ENCODE measurements around the gene SERPINB12.

Gene SERPINB12, protein sequence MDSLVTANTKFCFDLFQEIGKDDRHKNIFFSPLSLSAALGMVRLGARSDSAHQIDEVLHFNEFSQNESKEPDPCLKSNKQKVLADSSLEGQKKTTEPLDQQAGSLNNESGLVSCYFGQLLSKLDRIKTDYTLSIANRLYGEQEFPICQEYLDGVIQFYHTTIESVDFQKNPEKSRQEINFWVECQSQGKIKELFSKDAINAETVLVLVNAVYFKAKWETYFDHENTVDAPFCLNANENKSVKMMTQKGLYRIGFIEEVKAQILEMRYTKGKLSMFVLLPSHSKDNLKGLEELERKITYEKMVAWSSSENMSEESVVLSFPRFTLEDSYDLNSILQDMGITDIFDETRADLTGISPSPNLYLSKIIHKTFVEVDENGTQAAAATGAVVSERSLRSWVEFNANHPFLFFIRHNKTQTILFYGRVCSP

DNA sequence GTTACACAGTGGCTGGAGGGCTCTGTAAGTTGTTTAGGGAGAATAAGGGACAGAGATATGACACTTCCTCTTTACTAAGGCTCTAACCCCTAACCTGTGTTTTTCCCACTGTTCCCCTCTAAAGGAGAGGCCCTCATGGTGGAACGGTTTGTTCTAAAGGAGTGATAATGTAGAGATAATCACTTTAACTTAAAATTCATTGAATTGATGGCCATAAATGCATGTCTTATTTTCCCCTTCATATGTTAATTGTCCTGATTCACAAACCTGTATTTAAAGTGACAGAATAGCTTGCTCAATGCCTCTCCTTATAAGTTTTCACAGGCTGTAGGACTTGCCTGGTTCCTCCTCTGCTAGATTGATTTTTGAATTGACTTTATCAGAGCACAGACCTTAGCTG, at the start of gene SERPINB12:
Gene SERPINB12 (plus strand): TSS at position 301 of the 400 bp plus-strand sequence. CDS start 13,791 bp downstream, outside the sequence.
- no peak for DNase-seq

DNA sequence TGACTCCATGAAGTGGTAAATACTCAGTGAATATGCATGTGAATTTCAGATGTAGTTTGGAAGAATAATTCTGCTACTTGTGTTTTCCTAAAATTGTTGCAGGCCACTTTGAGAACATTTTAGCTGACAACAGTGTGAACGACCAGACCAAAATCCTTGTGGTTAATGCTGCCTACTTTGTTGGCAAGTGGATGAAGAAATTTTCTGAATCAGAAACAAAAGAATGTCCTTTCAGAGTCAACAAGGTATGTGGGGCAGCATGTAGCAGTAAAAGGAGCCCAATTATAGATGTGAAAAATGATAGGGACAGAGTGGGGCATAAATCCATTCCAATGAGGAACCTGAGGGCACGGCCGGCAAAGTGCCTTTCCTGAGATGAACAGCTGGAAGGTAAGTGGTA, 49.3 kb upstream of the SERPINB12 start:
- no peak for DNase-seq

DNA sequence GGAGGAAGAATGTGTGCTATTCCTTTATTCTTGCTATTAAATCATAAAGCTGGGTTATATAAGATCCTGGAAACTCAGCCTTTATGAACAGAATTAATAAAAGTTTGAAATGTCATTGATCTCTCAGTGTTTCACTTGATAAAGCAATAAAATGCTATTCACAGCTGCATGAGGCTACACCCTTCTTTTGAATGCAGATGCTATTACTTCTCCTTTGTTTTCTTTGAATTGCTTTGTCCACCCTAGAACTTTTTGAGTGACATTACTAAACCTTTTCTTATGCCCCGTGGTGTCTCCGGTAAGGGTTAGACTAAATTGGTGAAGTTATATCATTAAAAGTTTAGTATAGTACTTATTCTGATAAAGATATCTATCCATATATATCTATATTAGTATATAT, 46.5 kb upstream of the SERPINB12 start:
- DNase-seq: no peak

DNA sequence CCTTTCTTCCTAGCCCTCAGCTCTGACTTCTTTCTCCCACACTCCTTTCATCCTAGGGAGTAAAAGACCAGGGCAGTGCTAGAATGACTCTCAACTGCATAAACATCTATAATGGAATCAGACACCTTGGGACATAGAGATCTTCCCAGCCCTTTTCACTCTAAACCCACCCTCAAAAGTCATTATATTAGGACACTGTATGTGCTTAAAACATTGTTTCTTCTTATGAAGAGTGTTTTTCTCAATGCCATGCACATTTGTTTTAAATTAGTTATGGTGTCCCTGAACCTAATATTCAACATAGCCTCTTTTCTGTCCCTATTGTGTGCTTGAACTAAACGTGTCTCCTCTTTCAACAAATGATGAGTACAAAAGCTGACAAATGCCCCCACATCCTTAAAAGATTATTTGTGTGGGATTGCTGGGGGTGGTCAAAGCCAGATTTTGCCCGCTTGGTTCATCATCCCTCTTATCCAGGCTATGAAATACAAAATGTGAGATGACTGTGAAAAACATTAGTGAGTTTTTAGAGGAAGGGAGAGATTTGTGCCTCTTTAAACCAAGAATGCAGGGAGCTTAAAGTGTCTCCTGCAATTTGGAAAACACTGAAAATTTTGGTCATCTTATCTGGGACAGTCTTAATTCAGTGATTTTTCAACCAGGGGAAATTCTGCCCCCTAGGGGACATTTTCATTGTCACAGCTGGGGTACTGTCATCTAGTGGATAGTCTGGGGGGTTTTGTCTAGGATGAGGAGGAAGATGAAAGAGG, 36.4 kb upstream of the SERPINB12 start:
- no peak for DNase-seq

GRCh38 chr18:63506336-63506646, 35.9 kb upstream of the SERPINB12 start:
- DNase-seq: no peak

- DNase-seq: no peak
Observed at GRCh38 chr18:63508596-63508995, 33.6 kb upstream of the SERPINB12 start.

- no peak for DNase-seq
Observed at GRCh38 chr18:63511285-63511684, 30.9 kb upstream of the SERPINB12 start.

GRCh38 chr18:63514326-63514725, 27.8 kb upstream of the SERPINB12 start:
- no peak for DNase-seq

- no peak for DNase-seq
Observed at GRCh38 chr18:63514888-63515678, 27.1 kb upstream of the SERPINB12 start.

DNA sequence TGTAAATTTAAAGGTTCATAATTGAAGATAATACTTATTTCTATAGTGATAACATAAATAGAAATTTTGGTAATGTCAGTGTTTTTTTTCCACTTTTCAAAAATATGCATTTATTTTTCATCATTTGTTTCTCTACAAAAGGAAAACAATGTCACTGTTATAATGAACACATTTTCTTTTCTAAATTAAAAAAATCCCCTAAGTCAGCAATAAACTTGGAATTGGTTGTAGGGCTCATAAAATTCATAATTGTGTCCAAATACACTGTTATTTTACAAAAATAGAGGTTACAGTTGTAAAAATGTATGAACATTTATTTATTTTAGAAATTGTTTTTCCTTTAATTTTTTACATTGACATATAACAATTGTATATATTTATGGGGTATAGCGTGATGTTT, 26.4 kb upstream of the SERPINB12 start:
- no peak for DNase-seq

DNA sequence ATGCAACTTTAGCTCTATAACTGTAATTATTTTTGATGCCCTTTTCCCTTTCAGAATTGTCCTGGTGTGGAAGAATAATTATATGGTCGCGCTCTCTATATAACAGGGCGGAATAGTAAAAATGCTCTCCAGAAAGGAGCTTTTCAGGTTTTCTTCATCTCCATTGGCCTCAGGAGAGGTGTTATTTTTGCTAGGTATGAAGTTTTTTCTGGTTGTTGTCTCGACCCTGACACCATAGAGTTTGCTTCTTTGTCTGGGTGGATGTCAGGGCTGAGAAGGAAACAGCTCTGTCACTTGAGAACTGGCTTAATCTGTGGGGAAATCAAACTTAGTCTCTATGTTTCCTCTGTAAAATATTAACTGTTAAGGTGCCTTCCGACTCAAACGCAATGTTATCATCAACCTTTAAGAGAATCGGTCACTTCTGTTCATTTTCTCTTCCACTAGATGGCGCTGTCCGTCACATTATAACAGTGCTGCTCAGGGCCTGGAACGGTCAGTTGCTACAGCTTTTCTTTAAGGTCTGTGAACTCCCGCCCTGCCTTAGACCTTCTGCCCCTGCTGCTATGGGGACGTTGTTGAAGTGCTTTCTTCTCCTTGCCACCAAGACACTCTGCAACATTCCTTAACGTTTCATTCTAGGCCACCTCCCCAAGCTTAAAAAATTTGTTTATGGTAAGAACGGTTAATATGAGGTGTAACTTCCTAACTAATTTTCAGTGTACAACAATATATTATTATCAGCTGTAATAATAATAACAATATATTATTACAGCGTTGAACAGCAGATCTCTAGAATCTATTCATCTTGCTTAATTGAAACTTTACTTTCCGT, 23.8 kb upstream of the SERPINB12 start:
- DNase-seq: no peak

DNA sequence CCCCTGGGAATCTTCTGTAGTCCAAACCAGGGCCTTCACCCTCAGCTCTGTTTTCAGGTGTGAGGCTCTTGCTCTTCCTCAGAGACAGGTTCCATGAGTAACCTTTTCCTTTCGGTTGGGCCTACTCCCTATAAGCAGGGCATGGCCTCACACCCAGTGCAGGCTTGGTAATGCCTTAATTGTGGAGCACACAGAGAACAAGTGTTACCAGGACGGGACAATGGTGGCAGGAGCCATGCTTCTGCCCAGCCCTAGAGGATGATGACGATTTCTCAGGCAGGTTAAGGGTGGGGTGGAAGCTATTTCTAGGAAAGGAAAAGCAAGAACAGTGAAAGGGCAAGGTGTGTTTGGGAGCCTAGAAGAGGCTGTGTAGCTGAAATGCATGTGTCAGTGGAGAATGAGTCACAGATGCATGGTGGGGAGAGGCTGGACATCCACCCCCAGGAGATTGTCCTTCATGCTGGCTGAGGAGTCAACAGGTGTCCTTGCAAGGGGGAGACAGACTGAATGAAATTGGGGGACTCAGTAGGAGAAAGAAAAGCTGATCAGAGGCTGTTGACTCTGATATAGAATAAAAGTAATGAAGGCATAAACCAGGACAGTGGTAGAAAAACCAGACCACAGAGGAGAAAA, 22.0 kb upstream of the SERPINB12 start:
- DNase-seq: no peak

DNA sequence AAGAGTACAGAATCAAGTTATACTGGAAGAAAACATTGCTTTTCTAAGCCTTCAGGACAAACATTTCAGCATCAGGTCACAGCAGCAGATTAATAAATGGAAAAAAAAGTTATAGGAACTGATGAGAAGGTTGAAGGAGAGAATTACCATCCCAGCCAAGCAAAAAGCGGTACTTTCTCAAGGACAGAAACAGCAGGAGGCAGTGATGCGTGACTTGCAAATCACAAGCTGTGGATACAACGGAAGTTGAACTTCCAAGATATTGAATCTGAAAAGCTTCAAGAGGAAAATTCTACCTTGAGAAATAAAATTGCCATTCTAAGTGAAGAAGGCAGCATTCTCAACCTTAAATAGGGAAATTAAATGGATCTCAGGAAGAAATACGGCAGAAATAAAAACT, 18.5 kb upstream of the SERPINB12 start:
- DNase-seq: no peak

DNA sequence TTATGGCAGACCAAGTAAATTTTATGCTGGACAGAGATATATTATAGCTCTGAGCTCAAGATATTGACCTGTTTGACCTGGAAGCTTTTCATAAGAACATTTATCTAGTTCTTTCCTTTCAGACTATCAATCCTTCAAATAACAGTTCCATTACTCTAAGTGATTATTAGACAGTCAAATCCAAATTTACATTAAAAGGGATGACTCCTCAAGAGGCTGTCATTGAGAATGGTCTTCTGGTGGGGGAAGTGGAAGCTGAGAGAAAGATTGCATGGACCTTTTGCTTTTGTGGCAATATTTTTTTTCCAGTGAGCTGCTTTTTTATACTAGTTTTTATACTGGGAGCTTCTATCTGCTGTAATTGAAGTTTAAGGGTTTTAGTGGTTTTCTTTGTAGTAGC, 14.9 kb upstream of the SERPINB12 start:
- DNase-seq: no peak

- no peak for DNase-seq
Observed at GRCh38 chr18:63528863-63529492, 13.2 kb upstream of the SERPINB12 start.

DNA sequence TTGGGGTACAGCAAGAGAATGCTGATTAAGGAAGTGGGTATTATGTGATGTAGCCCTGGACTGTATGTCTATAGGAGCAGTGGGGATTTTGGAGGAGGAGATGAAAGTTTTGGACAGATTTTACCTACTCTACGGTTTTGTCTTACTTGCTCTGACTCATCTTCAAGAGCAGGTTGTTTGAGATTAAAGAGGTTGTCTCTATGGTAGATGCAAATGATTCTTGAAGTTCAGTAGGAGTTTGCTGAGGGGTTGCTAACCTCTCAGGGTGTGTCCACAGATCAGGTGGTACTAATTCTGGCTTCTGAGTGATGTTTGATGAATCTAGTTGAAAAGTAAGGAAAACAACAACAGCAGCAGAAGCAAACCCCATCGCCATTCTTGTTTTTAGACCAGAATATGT, 9.7 kb upstream of the SERPINB12 start:
- DNase-seq: no peak

DNA sequence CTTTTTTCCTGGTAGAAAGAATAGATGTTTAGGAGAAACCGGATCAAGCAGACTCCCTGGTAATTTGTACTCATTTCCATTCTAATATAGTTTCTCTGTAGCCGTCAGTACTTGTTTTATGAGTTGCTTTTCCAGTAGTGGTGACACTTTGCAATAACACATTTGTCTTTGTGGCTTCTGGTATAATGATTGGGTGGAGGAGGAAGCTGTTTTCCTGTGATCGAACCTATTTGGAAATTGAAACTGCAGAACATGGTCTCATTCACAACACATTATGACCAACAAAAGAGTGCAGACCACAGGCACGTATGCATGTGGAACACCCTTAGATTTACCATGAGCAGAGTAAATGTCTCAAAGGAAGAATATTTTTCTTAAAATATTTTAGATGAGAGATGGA, 7.6 kb upstream of the SERPINB12 start:
- DNase-seq: no peak

- DNase-seq: no peak
Observed at GRCh38 chr18:63539904-63540510, 2.2 kb upstream of the SERPINB12 start.

DNA sequence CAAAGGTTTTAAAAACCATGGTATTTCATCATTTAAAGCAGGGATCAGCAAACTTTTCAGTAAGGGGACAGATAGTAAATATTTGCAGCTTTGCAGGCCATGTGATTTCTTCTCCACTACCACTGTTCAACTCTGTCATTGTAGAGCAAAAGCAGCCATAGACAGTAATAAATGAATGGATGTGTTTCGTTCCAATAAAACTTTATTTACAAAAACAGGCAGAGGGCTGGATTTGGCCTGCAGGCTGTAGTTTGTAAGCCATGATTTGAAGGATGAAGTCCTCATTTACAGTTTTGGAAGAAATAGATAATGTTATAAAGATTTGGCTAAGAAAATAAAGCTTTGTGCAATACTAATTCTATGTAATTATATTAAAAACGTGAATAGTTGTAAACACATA, 1.8 kb downstream of the SERPINB12 start:
- DNase-seq: no peak

GRCh38 chr18:63545000-63545399, 2.8 kb downstream of the SERPINB12 start:
- no peak for DNase-seq

GRCh38 chr18:63550068-63550467, 7.9 kb downstream of the SERPINB12 start:
- no peak for DNase-seq

All from cerebellar nuclear complex (tissue), 1 donor.